ENCODE results near the gene PRPF8. TPM values are rescaled to one million over a fixed set of nuclear protein-coding genes. Genes with fewer than 3 reads are reported as not detected.

PRPF8 gene
- total and polyA plus RNA-seq, 2 experiments from 2014 or later: 72.2 to 93.8 TPM

GRCh38 chr17:1714980-1715802, 30.5 kb upstream of the PRPF8 start:
- peaks cover 42% of the 10 kb centered on the region for H3K4me1 ChIP-seq (ENCODE audit: insufficient read depth)
- peak overlapping the region; percentile 84 for H3K4me2 ChIP-seq (ENCODE audit: unreplicated experiment)
- no peaks in the 10 kb centered on the region for H3K27me3 ChIP-seq (replicated peaks; ENCODE audit: insufficient read depth)
- H4K20me1 ChIP-seq (ENCODE audit: insufficient read depth): peaks cover 21% of the 10 kb centered on the region; the same call in 1 of the 2 replicates
- H2AFZ ChIP-seq: no peak overlapping the region
- H3K9ac ChIP-seq: peak overlapping the region; percentile 99
- WGBS, 2 experiments (ENCODE audit: low coverage in 1 of 2, low lambda C conversion rate in 2 of 2, missing lambda C conversion rate in 2 of 2): 0 to 2% methylated on average over 15 to 30 of the region's 32 CpGs
- H3K9me2 ChIP-seq (ENCODE audit: insufficient read depth): no peaks in the 10 kb centered on the region
- peaks cover 40% of the 10 kb centered on the region for H3K79me2 ChIP-seq (ENCODE audit: insufficient read depth)
- in situ Hi-C loops (cut with MboI): no loop called here
- TF ChIP-seq EZH2 (IDR thresholded peaks at IDR 0.05; ENCODE audit: insufficient read depth, poor library complexity, severe bottlenecking): no peak
- no peak for TF ChIP-seq EZH2phosphoT487 (IDR thresholded peaks at IDR 0.05; ENCODE audit: insufficient read depth, low read depth)
- peaks cover 30% of the 10 kb centered on the region for H3K36me3 ChIP-seq (ENCODE audit: low read depth)
- peak; percentile 96 for DNase-seq
- peaks cover 34% of the 10 kb centered on the region for H3F3A ChIP-seq (ENCODE audit: insufficient read depth)
- H3K9me3 ChIP-seq (ENCODE audit: low read depth): no peaks in the 10 kb centered on the region
- H3K27ac ChIP-seq: peak overlapping the region; percentile 98
- H3K4me3 ChIP-seq: peak overlapping the region; percentile 94

- H3K9ac ChIP-seq: peak overlapping the region; percentile 99
- H3K79me2 ChIP-seq (ENCODE audit: insufficient read depth): peaks cover 40% of the 10 kb centered on the region
- WGBS, 2 experiments (ENCODE audit: low coverage in 1 of 2, low lambda C conversion rate in 2 of 2, missing lambda C conversion rate in 2 of 2): 0 to 2% methylated on average over 13 to 16 of the region's 19 CpGs
- TF ChIP-seq EZH2 (IDR thresholded peaks at IDR 0.05; ENCODE audit: insufficient read depth, poor library complexity, severe bottlenecking) (no peak), EZH2phosphoT487 (IDR thresholded peaks at IDR 0.05; ENCODE audit: insufficient read depth, low read depth) (no peak)
- peaks cover 34% of the 10 kb centered on the region for H3F3A ChIP-seq (ENCODE audit: insufficient read depth)
- H3K9me3 ChIP-seq (ENCODE audit: low read depth): no peaks in the 10 kb centered on the region
- H4K20me1 ChIP-seq (ENCODE audit: insufficient read depth): peaks cover 21% of the 10 kb centered on the region; the same call in 1 of the 2 replicates
- peaks cover 42% of the 10 kb centered on the region for H3K4me1 ChIP-seq (ENCODE audit: insufficient read depth)
- in situ Hi-C loops (cut with MboI): no loop called here
- no peaks in the 10 kb centered on the region for H3K9me2 ChIP-seq (ENCODE audit: insufficient read depth)
- H2AFZ ChIP-seq: no peak overlapping the region
- H3K4me3 ChIP-seq: peak overlapping the region; percentile 94
- H3K27me3 ChIP-seq (replicated peaks; ENCODE audit: insufficient read depth): no peaks in the 10 kb centered on the region
- peak overlapping the region; percentile 98 for H3K27ac ChIP-seq
- H3K4me2 ChIP-seq (ENCODE audit: unreplicated experiment): peak overlapping the region; percentile 96
- H3K36me3 ChIP-seq (ENCODE audit: low read depth): peaks cover 30% of the 10 kb centered on the region
- DNase-seq: peak; percentile 100
These were observed 29.8 kb upstream of the PRPF8 start for GRCh38 chr17:1714427-1714979.

- Histone ChIP-seq H3K9ac (peak overlapping the region; percentile 99), H3K9me2 (ENCODE audit: insufficient read depth) (no peaks in the 10 kb centered on the region), H3K9me3 (ENCODE audit: low read depth) (no peaks in the 10 kb centered on the region), H3K4me3 (peak overlapping the region; percentile 94), H3K79me2 (ENCODE audit: insufficient read depth) (peaks cover 40% of the 10 kb centered on the region), H3F3A (ENCODE audit: insufficient read depth) (peaks cover 34% of the 10 kb centered on the region), H3K27me3 (replicated peaks; ENCODE audit: insufficient read depth) (no peaks in the 10 kb centered on the region), H3K36me3 (ENCODE audit: low read depth) (peaks cover 30% of the 10 kb centered on the region), H3K27ac (peak overlapping the region; percentile 80), H3K4me2 (ENCODE audit: unreplicated experiment) (peak overlapping the region; percentile 96), H4K20me1 (ENCODE audit: insufficient read depth) (peaks cover 21% of the 10 kb centered on the region; the same call in 1 of the 2 replicates), H2AFZ (no peak overlapping the region), H3K4me1 (ENCODE audit: insufficient read depth) (peaks cover 42% of the 10 kb centered on the region)
- 12 to 14% methylated on average over 11 of the region's 11 CpGs for WGBS, 2 experiments (ENCODE audit: low coverage in 1 of 2, low lambda C conversion rate in 2 of 2, missing lambda C conversion rate in 2 of 2)
- TF ChIP-seq EZH2 (IDR thresholded peaks at IDR 0.05; ENCODE audit: insufficient read depth, poor library complexity, severe bottlenecking): no peak
- TF ChIP-seq EZH2phosphoT487 (IDR thresholded peaks at IDR 0.05; ENCODE audit: insufficient read depth, low read depth): no peak
- DNase-seq: peak; percentile 48
- in situ Hi-C loops (cut with MboI): no loop called here
These were observed 29.3 kb upstream of the PRPF8 start for GRCh38 chr17:1713878-1714426.

GRCh38 chr17:1713160-1713877, 28.7 kb upstream of the PRPF8 start:
- Histone ChIP-seq H3K36me3 (ENCODE audit: low read depth) (peaks cover 30% of the 10 kb centered on the region), H3K9me3 (ENCODE audit: low read depth) (no peaks in the 10 kb centered on the region), H3K9ac (peak overlapping the region; percentile 99), H3K4me3 (peak overlapping the region; percentile 94), H3K9me2 (ENCODE audit: insufficient read depth) (no peaks in the 10 kb centered on the region), H3K27ac (peak overlapping the region; percentile 80), H3K27me3 (replicated peaks; ENCODE audit: insufficient read depth) (no peaks in the 10 kb centered on the region), H3F3A (ENCODE audit: insufficient read depth) (peaks cover 34% of the 10 kb centered on the region), H2AFZ (no peak overlapping the region), H3K79me2 (ENCODE audit: insufficient read depth) (peaks cover 40% of the 10 kb centered on the region), H3K4me1 (ENCODE audit: insufficient read depth) (peaks cover 41% of the 10 kb centered on the region), H4K20me1 (ENCODE audit: insufficient read depth) (peaks cover 21% of the 10 kb centered on the region; the same call in 1 of the 2 replicates), H3K4me2 (ENCODE audit: unreplicated experiment) (peak overlapping the region; percentile 96)
- in situ Hi-C loops (cut with MboI): no loop called here
- TF ChIP-seq EZH2phosphoT487 (IDR thresholded peaks at IDR 0.05; ENCODE audit: insufficient read depth, low read depth): no peak
- TF ChIP-seq EZH2 (IDR thresholded peaks at IDR 0.05; ENCODE audit: insufficient read depth, poor library complexity, severe bottlenecking): no peak
- 55 to 59% methylated on average over 10 of the region's 10 CpGs for WGBS, 2 experiments (ENCODE audit: low coverage in 1 of 2, low lambda C conversion rate in 2 of 2, missing lambda C conversion rate in 2 of 2)
- DNase-seq: peak; percentile 32

Data from GM23248 (cell line).